NT2/D1 (cell line): Measurements from ENCODE around the gene CREBZF.

ENCODE experiments used
- SUZ12 ChIP-seq: IDR thresholded peaks from 2 replicates; pipeline ENCODE4 v1.6.1; 2011; ENCODE audit not compliant: insufficient read length, insufficient read depth; ENCODE audit errors: extremely low read depth
- ZNF274 ChIP-seq: IDR thresholded peaks from 2 replicates; pipeline ENCODE4 v1.6.1; 2011; ENCODE audit warnings: mild to moderate bottlenecking, low read depth, low read length

GRCh38 chr11:85685820-85686459 is 21.0 kb upstream of the CREBZF start, which contains the start of gene CCDC89:
- TF ChIP-seq SUZ12 (no peak), ZNF274 (no peak)
